MG63 (cell line): ENCODE results near the gene HCN3. TPM values are rescaled to one million over a fixed set of nuclear protein-coding genes. Genes with fewer than 3 reads are reported as not detected.

Source experiments
- DNase-seq: peaks from one replicate; pipeline ENCODE4 v3.0.0-alpha.2; 2020
- H3K27me3 ChIP-seq: fragments of 250-450 bp; sonication (Bioruptor Pico); 2 replicates; pipeline ENCODE4 v1.5.1; 2020; ENCODE audit warnings: mild to moderate bottlenecking, moderate library complexity
- H3K36me3 ChIP-seq: fragments of 250-450 bp; sonication (Bioruptor Pico); 2 replicates; pipeline ENCODE4 v1.5.1; 2020; ENCODE audit warnings: mild to moderate bottlenecking, moderate library complexity
- H3K4me3 ChIP-seq: fragments of 250-450 bp; sonication (Bioruptor Pico); 2 replicates; pipeline ENCODE4 v1.5.1; 2020; ENCODE audit warnings: mild to moderate bottlenecking, moderate library complexity
- H3K9me3 ChIP-seq: fragments of 250-450 bp; sonication (Bioruptor Pico); 2 replicates; pipeline ENCODE4 v1.5.1; 2020; ENCODE audit warnings: mild to moderate bottlenecking, moderate library complexity
- total RNA-seq: library from RNA; depleted of rRNA; stranded (reverse); fragments of >200 nt; shearing (Covaris generic); gene quantifications from 2 replicates; pipeline ENCODE4 v1.2.3, GENCODE V29; 2014; ENCODE audit warnings: low replicate concordance

HCN3 gene
- total RNA-seq, 1 experiment from 2014 or later = 1.2 TPM

- Histone ChIP-seq H3K9me3 (no peaks in the 10 kb centered on the region), H3K4me3 (no peak overlapping the region), H3K27me3 (no peaks in the 10 kb centered on the region; the same call in 1 of the 2 replicates), H3K36me3 (no peaks in the 10 kb centered on the region)
- no peak for DNase-seq
These were observed 18.1 kb downstream of the HCN3 start for GRCh38 chr1:155295183-155295941.

DNA sequence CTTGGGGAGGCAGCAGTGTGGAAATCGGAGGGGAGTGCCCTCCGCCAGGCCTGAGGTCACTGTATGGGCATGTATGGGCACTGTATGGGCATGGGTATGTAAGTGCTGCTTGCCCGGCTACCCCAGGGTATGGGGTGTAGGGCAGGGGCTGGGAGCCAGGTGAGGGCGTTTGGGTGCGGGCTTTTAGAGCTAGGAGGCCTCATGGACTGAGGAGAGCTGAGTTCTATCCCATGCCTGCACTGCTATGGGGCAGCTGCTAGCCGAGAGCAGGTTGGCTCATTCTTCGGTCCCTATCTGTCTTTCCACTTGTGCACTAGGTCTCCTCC, 18.6 kb downstream of the HCN3 start:
- Histone ChIP-seq H3K9me3 (no peaks in the 10 kb centered on the region), H3K36me3 (no peaks in the 10 kb centered on the region), H3K27me3 (no peaks in the 10 kb centered on the region; the same call in 1 of the 2 replicates), H3K4me3 (no peak overlapping the region)
- DNase-seq = no peak

- Histone ChIP-seq H3K4me3 (no peak overlapping the region), H3K9me3 (no peaks in the 10 kb centered on the region), H3K27me3 (no peaks in the 10 kb centered on the region; the same call in 1 of the 2 replicates), H3K36me3 (no peaks in the 10 kb centered on the region)
- no peak for DNase-seq
These were observed 19.4 kb downstream of the HCN3 start for GRCh38 chr1:155296661-155297060.

- Histone ChIP-seq H3K36me3 (no peaks in the 10 kb centered on the region), H3K27me3 (no peaks in the 10 kb centered on the region; the same call in 1 of the 2 replicates), H3K4me3 (no peak overlapping the region)
These were observed 20.1 kb downstream of the HCN3 start for GRCh38 chr1:155297384-155297783.

DNA sequence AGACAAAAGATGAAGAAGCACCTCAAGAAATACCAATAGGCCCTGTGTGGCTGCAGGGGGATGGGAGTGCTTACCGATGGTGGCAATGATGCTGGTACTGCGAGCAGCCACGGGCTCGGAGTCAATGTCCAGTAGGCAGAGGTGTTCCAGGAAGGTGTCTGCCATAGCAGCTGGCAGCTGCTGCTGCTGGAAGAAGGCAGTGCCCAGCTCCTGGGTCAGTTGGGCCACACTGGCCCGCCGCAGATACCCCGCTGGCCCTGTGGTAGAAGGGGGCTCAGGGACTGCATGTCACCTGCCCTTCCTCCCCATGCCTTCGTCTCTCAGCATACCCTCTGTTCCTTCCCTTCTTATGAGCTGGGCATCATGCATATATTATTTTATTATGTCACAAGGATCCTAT, 22.8 kb downstream of the HCN3 start:
- Histone ChIP-seq H3K4me3 (no peak overlapping the region), H3K36me3 (no peaks in the 10 kb centered on the region), H3K9me3 (no peaks in the 10 kb centered on the region), H3K27me3 (no peaks in the 10 kb centered on the region; the same call in 1 of the 2 replicates)
- DNase-seq = no peak

More at GRCh38 chr1:155297384-155297783, 20.1 kb downstream of the HCN3 start:
- H3K9me3 ChIP-seq = no peaks in the 10 kb centered on the region
- no peak for DNase-seq

DNA sequence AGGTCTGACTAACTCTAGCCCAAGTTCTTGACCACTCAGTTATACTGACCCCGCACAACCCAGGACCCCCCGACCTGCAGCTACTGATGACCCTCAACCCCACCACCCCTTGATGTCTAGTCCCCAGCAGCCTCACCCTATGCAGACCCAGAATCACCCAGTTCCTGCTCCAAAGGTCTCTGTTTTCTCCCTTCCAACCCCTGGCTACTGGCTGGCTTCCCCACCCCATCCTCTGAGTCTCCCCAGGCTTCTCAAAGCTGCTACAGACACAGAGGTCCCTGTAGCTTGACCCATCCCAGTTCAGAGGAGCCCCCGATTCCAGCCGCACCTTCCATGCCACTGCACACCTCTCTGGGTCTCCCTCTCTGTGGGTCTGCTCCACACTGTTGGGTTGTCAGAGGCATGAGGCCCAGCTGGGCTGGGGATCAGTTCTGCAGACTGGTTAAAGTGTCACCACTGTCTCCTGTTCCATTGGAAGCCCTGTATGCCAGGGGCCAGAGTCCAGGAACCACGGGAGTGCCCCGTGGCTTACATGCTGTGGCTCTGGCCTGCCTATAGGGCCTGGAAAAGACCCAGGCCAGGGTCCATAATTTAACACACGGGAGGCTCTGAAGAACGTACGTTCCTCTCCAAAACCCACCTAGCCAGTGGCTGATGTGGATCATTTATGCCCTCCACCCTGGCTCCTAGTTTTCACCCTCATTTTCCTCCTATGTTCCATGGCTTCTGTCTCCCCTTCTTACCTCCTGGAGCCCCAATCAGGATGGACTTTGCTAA, 23.5 kb downstream of the HCN3 start:
- Histone ChIP-seq H3K4me3 (no peak overlapping the region), H3K27me3 (no peaks in the 10 kb centered on the region; the same call in 1 of the 2 replicates), H3K9me3 (no peaks in the 10 kb centered on the region), H3K36me3 (no peaks in the 10 kb centered on the region)
- no peak for DNase-seq

- no peak within 1 kb of the TSS for H3K4me3 ChIP-seq
- no peaks in the 10 kb centered on the region for H3K36me3 ChIP-seq
- no peaks in the 10 kb centered on the region for H3K9me3 ChIP-seq
- DNase-seq = no peak
- no peaks in the 10 kb centered on the region; the same call in 1 of the 2 replicates for H3K27me3 ChIP-seq
These were observed 24.1 kb downstream of the HCN3 start, which contains the start of gene PKLR for GRCh38 chr1:155301342-155301841. PKLR (minus strand) TSS chr1:155301438; CDS start chr1:155301395, 43 bp downstream.

GRCh38 chr1:155304558-155305063, 27.3 kb downstream of the HCN3 start:
- Histone ChIP-seq H3K9me3 (no peaks in the 10 kb centered on the region), H3K4me3 (no peak overlapping the region), H3K36me3 (no peaks in the 10 kb centered on the region; the same call in 1 of the 2 replicates), H3K27me3 (no peaks in the 10 kb centered on the region)
- DNase-seq = no peak

GRCh38 chr1:155305881-155306391, 28.7 kb downstream of the HCN3 start:
- H3K4me3 ChIP-seq = no peak overlapping the region
- no peaks in the 10 kb centered on the region for H3K27me3 ChIP-seq
- no peaks in the 10 kb centered on the region for H3K9me3 ChIP-seq
- H3K36me3 ChIP-seq = peaks cover 8% of the 10 kb centered on the region
- DNase-seq = peak; percentile 47

DNA sequence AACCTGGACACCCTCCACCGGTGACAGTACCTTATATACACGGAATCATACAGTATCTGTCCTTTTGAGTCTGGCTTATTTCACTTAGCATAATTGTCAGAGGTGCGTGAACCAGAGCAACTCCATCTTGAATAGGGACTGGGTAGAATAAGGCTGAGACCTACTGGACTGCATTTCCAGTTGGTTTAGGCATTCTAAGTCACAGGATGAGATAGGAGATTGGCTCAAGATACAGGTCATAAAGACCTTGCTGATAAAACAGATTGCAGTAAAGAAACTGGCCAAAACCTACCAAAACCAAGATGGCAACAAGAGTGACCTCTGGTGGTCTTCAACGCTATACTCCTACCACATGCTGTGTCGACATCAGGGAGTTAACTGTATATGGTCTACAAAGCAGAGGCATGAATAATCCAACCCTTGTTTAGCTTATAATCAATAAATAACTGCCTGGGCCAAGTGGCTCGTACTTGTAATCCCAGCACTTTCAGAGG, 30.0 kb downstream of the HCN3 start:
- Histone ChIP-seq H3K27me3 (no peaks in the 10 kb centered on the region), H3K36me3 (peaks cover 20% of the 10 kb centered on the region), H3K4me3 (no peak overlapping the region), H3K9me3 (no peaks in the 10 kb centered on the region)
- no peak for DNase-seq

DNA sequence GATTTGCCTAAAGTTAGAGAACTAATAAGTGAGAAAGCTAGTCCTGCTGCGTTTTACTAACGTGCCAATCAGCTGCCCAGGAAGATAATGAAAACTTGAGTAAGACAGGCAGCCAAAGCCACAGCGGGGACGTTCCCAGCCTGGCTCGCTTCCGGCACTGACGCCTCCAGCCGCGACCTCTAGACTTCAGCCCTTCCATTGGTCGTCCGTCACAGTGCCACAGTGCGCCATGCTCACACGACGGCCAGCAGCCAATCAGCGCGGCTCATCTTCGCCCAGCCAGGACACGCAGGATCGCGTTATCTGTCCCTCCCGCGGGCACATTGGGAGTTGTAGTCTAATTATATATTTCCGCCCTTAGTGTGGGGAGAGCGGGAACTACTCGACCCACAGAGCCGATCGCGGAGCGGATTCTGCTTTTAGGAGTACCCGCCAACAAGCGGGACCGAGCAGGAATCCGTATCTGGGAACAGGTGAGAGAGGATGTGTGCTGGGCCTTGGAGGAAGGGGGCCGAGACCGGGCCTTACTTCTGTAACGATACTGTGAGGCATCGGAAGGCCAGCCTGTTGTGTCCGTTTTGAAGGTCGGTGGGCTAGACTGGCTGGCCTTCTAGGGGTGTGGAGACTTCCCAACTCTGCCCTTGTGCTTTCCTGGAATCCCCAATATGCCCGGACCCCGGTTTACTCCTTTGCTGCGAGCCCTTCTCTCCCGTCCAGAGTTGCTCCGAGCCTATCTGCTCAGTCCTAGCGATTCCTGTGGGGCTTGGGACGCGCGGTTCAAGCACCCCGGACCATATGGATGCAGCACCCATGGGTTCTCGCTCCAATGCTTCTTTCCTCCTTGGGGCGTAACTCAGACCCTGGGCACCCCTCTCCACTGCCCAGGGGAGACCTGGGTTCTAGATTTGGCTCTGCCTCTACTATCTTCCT, 31.5 kb downstream of the HCN3 start, which contains the start of gene FDPS:
Gene FDPS, plus strand, starts transcription at position 374 of the 930 bp plus-strand sequence. CDS start 924 bp downstream, outside the sequence.
- DNase-seq = peak; percentile 100
- no peaks in the 10 kb centered on the region for H3K9me3 ChIP-seq
- peaks cover 30% of the 10 kb centered on the region for H3K36me3 ChIP-seq
- H3K4me3 ChIP-seq = peak within 1 kb of the TSS; percentile 81
- no peaks in the 10 kb centered on the region for H3K27me3 ChIP-seq

DNA sequence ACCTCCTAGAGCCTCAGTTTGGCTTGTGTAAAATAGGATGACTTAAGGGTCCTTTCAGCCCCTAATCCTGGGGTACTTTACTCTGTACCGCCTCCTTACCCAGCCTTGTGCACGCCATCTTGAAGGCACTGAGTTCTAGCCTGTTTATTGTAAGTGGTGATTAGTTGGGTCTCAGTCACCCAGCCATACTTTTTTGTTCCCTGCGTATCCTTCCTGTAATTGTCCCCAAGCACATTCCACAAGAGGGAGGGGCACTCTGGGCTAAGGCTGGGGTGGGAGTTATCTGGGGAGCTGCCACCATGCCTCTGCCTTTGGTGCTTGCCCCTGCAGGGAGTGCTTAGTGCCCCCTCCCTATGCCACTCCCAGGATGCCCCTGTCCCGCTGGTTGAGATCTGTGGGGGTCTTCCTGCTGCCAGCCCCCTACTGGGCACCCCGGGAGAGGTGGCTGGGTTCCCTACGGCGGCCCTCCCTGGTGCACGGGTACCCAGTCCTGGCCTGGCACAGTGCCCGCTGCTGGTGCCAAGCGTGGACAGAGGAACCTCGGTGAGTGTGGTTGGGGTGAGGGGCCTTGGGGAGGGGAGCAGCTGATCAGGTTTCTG, 32.3 kb downstream of the HCN3 start:
- Histone ChIP-seq H3K36me3 (peaks cover 34% of the 10 kb centered on the region), H3K27me3 (no peaks in the 10 kb centered on the region)
- DNase-seq = peak; percentile 30

DNA sequence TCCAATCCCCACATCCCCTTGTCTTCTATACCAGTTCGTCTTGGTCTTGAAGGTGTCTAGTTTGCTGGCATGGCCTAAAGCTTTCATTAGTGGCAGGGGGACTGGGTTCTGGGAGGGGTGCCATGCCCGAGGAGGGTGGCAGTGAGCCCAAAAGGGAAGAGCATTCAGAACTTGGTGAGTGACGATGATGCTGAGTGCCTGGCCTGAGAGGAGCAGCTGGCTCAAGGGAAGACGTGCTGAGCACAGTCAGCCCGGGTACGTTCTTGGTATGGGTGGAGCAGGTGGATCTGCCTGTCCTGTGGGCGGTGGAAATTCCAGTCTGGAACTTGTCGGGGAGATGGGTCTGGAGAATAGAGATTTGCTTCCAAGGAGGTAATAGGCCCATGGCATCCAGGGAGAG, 36.0 kb downstream of the HCN3 start:
- H3K9me3 ChIP-seq = no peaks in the 10 kb centered on the region
- DNase-seq = no peak
- peaks cover 59% of the 10 kb centered on the region for H3K36me3 ChIP-seq
- H3K4me3 ChIP-seq = no peak overlapping the region
- no peaks in the 10 kb centered on the region for H3K27me3 ChIP-seq

More for the DNA sequence above, 32.3 kb downstream of the HCN3 start:
- H3K9me3 ChIP-seq = no peaks in the 10 kb centered on the region
- peak overlapping the region; percentile 81 for H3K4me3 ChIP-seq

DNA sequence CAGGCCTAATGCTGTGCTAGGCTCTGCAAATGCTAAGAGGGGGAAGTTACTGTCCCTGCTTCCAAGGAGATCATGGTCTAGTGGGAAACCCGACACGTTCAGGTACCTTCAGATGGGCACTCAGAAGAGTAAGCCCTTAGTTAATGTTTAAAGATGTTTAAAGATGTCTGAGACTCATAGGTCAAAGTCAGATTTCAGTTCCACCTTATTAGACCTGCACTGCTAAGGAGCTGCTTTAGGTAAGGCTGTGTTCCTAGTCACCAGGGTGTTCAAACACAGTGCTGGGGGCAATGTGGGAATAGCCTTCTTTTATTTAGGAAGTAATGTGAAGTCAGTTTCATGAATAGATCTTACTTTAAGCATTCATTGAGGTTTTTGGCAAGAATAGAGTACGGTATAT, 39.7 kb downstream of the HCN3 start:
- H3K27me3 ChIP-seq = no peaks in the 10 kb centered on the region
- H3K36me3 ChIP-seq = peaks cover 64% of the 10 kb centered on the region
- H3K9me3 ChIP-seq = no peaks in the 10 kb centered on the region
- DNase-seq = no peak
- no peak overlapping the region for H3K4me3 ChIP-seq

GRCh38 chr1:155318082-155318481, 40.8 kb downstream of the HCN3 start:
- DNase-seq = no peak
- H3K9me3 ChIP-seq = no peaks in the 10 kb centered on the region
- no peak overlapping the region for H3K4me3 ChIP-seq
- H3K36me3 ChIP-seq = peaks cover 55% of the 10 kb centered on the region
- H3K27me3 ChIP-seq = no peaks in the 10 kb centered on the region
